SU-DHL-6 (cell line): ENCODE measurements around the gene PRXL2B.

Source experiments
- H2AFZ ChIP-seq: fragments of 200-600 bp; sonication (generic); 2 replicates; pipeline ENCODE4 v1.6.1; 2014; ENCODE audit warnings: low read depth, mild to moderate bottlenecking, moderate library complexity, mixed read lengths, antibody characterized with exemption, low read length; ENCODE audit not compliant: severe bottlenecking
- H3F3A ChIP-seq: fragments of 200-600 bp; shearing (Covaris generic); 2 replicates; pipeline ENCODE4 v1.6.0; 2016; ENCODE audit warnings: antibody characterized with exemption, mild to moderate bottlenecking; ENCODE audit not compliant: insufficient read depth
- H3K27ac ChIP-seq: fragments of 200-600 bp; sonication (generic); 2 replicates; pipeline ENCODE4 v1.5.1; 2016; ENCODE audit warnings: low read depth, mild to moderate bottlenecking, low read length, moderate library complexity, mixed read lengths
- H3K27me3 ChIP-seq: fragments of 200-600 bp; sonication (generic), shearing (Covaris generic); 2 replicates; pipeline ENCODE4 v1.6.0; 2014; ENCODE audit warnings: mild to moderate bottlenecking, low read length
- H3K36me3 ChIP-seq: fragments of 200-600 bp; sonication (generic); 2 replicates; pipeline ENCODE4 v1.6.1; 2014; ENCODE audit warnings: mild to moderate bottlenecking, low read length, mixed read lengths
- H3K4me2 ChIP-seq: fragments of 300-600, 200-600 bp; shearing (Covaris generic), sonication (generic); 2 replicates; pipeline ENCODE4 v1.6.0; 2014; ENCODE audit warnings: low read length, low read depth, mild to moderate bottlenecking; ENCODE audit not compliant: poor library complexity, severe bottlenecking
- H3K4me3 ChIP-seq: fragments of 200-600 bp; sonication (generic); 2 replicates; pipeline ENCODE4 v1.5.1; 2014; ENCODE audit warnings: antibody characterized with exemption, low read length, mild to moderate bottlenecking, mixed read lengths; ENCODE audit not compliant: insufficient read depth, poor library complexity, severe bottlenecking
- H3K79me2 ChIP-seq: fragments of 200-600 bp; sonication (generic); 2 replicates; pipeline ENCODE4 v1.6.1; 2014; ENCODE audit warnings: mild to moderate bottlenecking, low read length, moderate library complexity; ENCODE audit not compliant: insufficient read depth
- H3K9ac ChIP-seq: fragments of 200-600 bp; sonication (generic); 2 replicates; pipeline ENCODE4 v1.7.0; 2014; ENCODE audit warnings: mild to moderate bottlenecking, low read length
- H3K9me2 ChIP-seq: fragments of 200-600 bp; sonication (generic); replicated peaks from 2 replicates; pipeline ENCODE4 v1.6.1; 2014; ENCODE audit warnings: low read length; ENCODE audit not compliant: insufficient read depth
- H3K9me3 ChIP-seq: fragments of 200-600 bp; sonication (generic); 2 replicates; pipeline ENCODE4 v1.6.1; 2014; ENCODE audit warnings: low read length, mixed read lengths; ENCODE audit not compliant: insufficient read depth
- H4K20me1 ChIP-seq: fragments of 200-600 bp; sonication (generic); 2 replicates; pipeline ENCODE4 v1.6.1; 2014; ENCODE audit warnings: low read depth, mild to moderate bottlenecking, antibody characterized with exemption, low read length, moderate library complexity, mixed read lengths
- EZH2phosphoT487 ChIP-seq: fragments of 200-600 bp; sonication (generic), shearing (Covaris generic); conservative IDR thresholded peaks from 2 replicates; pipeline ENCODE4 v1.6.1; 2018; ENCODE audit warnings: mild to moderate bottlenecking, antibody characterized with exemption, low read length, moderate library complexity, mixed read lengths
- TF ChIP-seq, protein P1 (sequence below): fragments of 200-600 bp; sonication (generic); IDR thresholded peaks from one replicate; pipeline ENCODE4 v1.5.1; 2017; ENCODE audit warnings: antibody characterized with exemption, mild to moderate bottlenecking, low read length, moderate library complexity; ENCODE audit not compliant: insufficient read depth, poor library complexity, severe bottlenecking

Gene PRXL2B

DNA sequence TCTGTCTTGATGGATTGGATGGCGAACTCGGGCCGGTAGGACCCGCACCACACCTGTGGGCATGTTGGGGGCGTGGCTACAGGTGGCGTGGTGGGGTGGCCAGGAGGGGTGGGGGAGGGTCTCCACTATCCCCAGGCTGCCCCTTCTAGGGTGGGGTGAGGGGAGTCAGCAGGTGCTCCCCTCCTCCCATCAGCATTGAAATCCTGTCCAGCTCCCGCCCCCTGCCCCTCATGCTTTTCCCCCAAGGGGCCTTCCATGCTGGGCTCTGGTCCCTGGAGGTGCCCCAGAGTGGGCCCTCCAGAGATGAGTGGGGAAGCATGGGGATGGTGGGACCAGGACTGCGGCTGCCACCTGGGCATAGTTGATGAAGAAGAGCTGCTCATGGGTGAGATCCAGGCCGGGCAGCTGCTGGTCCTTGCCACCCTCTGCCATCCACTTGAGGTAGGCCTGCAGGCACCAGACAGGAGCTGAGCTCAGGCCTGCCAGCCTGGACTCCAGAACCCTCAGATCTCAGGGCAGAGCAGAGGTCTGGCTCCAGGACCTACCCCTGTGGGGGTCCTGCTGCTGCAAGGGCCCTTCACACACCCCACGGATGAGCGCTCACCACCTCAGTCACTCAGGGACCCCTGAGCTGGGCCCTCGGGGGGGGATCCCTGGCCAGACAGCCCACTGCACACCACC is 5.1 kb downstream of the PRXL2B start:
- no peaks in the 10 kb centered on the region for H3K9me2 ChIP-seq
- no peak for TF ChIP-seq EZH2phosphoT487
- TF ChIP-seq, protein P1, sequence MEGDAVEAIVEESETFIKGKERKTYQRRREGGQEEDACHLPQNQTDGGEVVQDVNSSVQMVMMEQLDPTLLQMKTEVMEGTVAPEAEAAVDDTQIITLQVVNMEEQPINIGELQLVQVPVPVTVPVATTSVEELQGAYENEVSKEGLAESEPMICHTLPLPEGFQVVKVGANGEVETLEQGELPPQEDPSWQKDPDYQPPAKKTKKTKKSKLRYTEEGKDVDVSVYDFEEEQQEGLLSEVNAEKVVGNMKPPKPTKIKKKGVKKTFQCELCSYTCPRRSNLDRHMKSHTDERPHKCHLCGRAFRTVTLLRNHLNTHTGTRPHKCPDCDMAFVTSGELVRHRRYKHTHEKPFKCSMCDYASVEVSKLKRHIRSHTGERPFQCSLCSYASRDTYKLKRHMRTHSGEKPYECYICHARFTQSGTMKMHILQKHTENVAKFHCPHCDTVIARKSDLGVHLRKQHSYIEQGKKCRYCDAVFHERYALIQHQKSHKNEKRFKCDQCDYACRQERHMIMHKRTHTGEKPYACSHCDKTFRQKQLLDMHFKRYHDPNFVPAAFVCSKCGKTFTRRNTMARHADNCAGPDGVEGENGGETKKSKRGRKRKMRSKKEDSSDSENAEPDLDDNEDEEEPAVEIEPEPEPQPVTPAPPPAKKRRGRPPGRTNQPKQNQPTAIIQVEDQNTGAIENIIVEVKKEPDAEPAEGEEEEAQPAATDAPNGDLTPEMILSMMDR = no peak
- no peaks in the 10 kb centered on the region for H4K20me1 ChIP-seq
- H3K4me2 ChIP-seq = no peak overlapping the region
- no peaks in the 10 kb centered on the region for H3K36me3 ChIP-seq
- no peaks in the 10 kb centered on the region for H3F3A ChIP-seq
- H2AFZ ChIP-seq = no peak overlapping the region
- no peak overlapping the region for H3K27ac ChIP-seq
- no peaks in the 10 kb centered on the region for H3K27me3 ChIP-seq
- H3K79me2 ChIP-seq = no peaks in the 10 kb centered on the region
- H3K9ac ChIP-seq = no peak overlapping the region
- H3K9me3 ChIP-seq = no peaks in the 10 kb centered on the region
- H3K4me3 ChIP-seq = no peak overlapping the region

GRCh38 chr1:2592672-2593071 is 6.1 kb downstream of the PRXL2B start:
- Histone ChIP-seq H3K9me2 (no peaks in the 10 kb centered on the region), H3K9ac (no peak overlapping the region), H3K9me3 (no peaks in the 10 kb centered on the region), H3K4me3 (no peak overlapping the region), H3F3A (no peaks in the 10 kb centered on the region), H4K20me1 (no peaks in the 10 kb centered on the region), H3K27me3 (no peaks in the 10 kb centered on the region), H2AFZ (no peak overlapping the region), H3K27ac (no peak overlapping the region), H3K79me2 (no peaks in the 10 kb centered on the region), H3K4me2 (no peak overlapping the region), H3K36me3 (no peaks in the 10 kb centered on the region)
- no peak for TF ChIP-seq EZH2phosphoT487
- TF ChIP-seq, protein P1 = no peak

DNA sequence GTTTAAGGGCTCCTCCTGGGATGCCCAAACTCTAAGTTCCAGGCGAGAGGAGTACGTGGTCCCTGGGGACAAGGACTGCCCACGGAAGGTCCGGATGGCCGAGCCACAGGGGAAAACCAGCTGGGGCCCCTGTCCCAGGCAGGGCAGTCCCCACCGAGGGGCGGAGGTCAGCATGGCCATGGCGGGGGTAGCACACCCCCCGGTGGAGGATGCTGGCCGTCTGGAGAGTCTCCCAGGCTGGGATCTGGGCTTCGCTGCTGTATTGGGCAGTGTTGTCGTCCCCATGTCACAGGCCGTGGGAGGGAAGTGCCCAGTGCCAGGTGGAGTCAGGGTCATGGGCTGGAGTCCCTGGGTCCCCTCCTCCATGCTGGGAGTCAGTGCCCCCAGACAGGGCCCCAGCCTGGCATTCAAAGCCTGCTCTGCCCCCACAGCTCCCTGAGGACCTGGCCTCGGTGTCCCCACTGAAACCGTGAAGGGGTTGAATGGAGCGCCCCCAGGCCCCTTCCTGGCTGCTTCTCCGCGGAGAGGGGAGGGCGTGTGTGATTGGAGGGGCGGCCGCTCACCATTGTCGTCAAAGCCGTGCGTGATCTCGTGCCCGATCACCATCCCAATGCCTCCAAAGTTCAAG is 6.8 kb downstream of the PRXL2B start:
- Histone ChIP-seq H3K27me3 (no peaks in the 10 kb centered on the region), H4K20me1 (no peaks in the 10 kb centered on the region), H3K79me2 (no peaks in the 10 kb centered on the region), H3K4me2 (no peak overlapping the region), H3K9ac (no peak overlapping the region), H3K9me3 (no peaks in the 10 kb centered on the region), H3F3A (no peaks in the 10 kb centered on the region), H3K9me2 (no peaks in the 10 kb centered on the region), H3K4me3 (no peak overlapping the region), H2AFZ (no peak overlapping the region), H3K36me3 (no peaks in the 10 kb centered on the region), H3K27ac (no peak overlapping the region)
- TF ChIP-seq EZH2phosphoT487 = no peak
- TF ChIP-seq, protein P1 = no peak
